ENCODE results near the gene DMD. TPM values are rescaled to one million over a fixed set of nuclear protein-coding genes. Genes with fewer than 3 reads are reported as not detected.

Gene DMD
- total RNA-seq, 5 donors from 2014 or later (not counting 1 experiment from before 2014, with no cell fraction given), result 0.73 to 1.6 (median 0.88) TPM; not detected in 1

- ChIA-PET POLR2A (no interaction called here), CTCF (no interaction called here)
- Histone ChIP-seq H3K4me3 (ENCODE audit: control insufficient read depth in 1 of 2, extremely low read depth in 1 of 2, low read length in 1 of 2) (no peak overlapping the region), H3K4me1 (ENCODE audit: control insufficient read depth in 1 of 2, extremely low read depth in 1 of 2, insufficient read depth in 2 of 2, low read length in 2 of 2) (no peaks in the 10 kb centered on the region), H3K9me3 (no peaks in the 10 kb centered on the region), H3K27me3 (replicated peaks in 1 of 2; ENCODE audit: control insufficient read depth in 2 of 2, extremely low read depth in 1 of 2, insufficient read depth in 2 of 2, low read length in 1 of 2) (no peaks in the 10 kb centered on the region), H3K36me3 (ENCODE audit: control insufficient read depth in 2 of 2, extremely low read depth in 1 of 2, insufficient read depth in 1 of 2, low read length in 1 of 2) (no peaks in the 10 kb centered on the region), H3K27ac (ENCODE audit: low read length) (no peak overlapping the region)
- ATAC-seq (replicated peaks in 1 of 4) (no peak), DNase-seq (no peak)
- no peaks in the 10 kb centered on the region for H3K4me1 Mint-ChIP-seq
- no peaks in the 10 kb centered on the region for H3K27me3 Mint-ChIP-seq
- peaks cover 0 to 7% (median 2%) of the 10 kb centered on the region in 3 donors for H3K9me3 Mint-ChIP-seq
- no peak overlapping the region for H3K27ac Mint-ChIP-seq
- WGBS (ENCODE audit: insufficient coverage), result no CpG with 5 or more reads among the region's 3 CpGs
- no peak overlapping the region for H3K4me3 Mint-ChIP-seq
- no peaks in the 10 kb centered on the region for H3K36me3 Mint-ChIP-seq
Observed at GRCh38 chrX:31545191-31545590, 1666.2 kb downstream of the DMD start.

GRCh38 chrX:31543634-31544033, 1667.7 kb downstream of the DMD start:
- Histone ChIP-seq H3K27ac (ENCODE audit: low read length) (no peak overlapping the region), H3K36me3 (ENCODE audit: control insufficient read depth in 2 of 2, extremely low read depth in 1 of 2, insufficient read depth in 1 of 2, low read length in 1 of 2) (no peaks in the 10 kb centered on the region), H3K4me1 (ENCODE audit: control insufficient read depth in 1 of 2, extremely low read depth in 1 of 2, insufficient read depth in 2 of 2, low read length in 2 of 2) (no peaks in the 10 kb centered on the region), H3K4me3 (ENCODE audit: control insufficient read depth in 1 of 2, extremely low read depth in 1 of 2, low read length in 1 of 2) (no peak overlapping the region), H3K27me3 (replicated peaks in 1 of 2; ENCODE audit: control insufficient read depth in 2 of 2, extremely low read depth in 1 of 2, insufficient read depth in 2 of 2, low read length in 1 of 2) (no peaks in the 10 kb centered on the region), H3K9me3 (no peaks in the 10 kb centered on the region)
- no peaks in the 10 kb centered on the region for H3K4me1 Mint-ChIP-seq
- H3K9me3 Mint-ChIP-seq, result peaks cover 0 to 7% (median 2%) of the 10 kb centered on the region in 3 donors
- no CpG with 5 or more reads among the region's 3 CpGs for whole genome bisulfite sequencing (ENCODE audit: insufficient coverage)
- no peak overlapping the region for H3K27ac Mint-ChIP-seq
- H3K36me3 Mint-ChIP-seq, result no peaks in the 10 kb centered on the region
- ATAC-seq (replicated peaks in 1 of 4), result no peak
- no peaks in the 10 kb centered on the region for H3K27me3 Mint-ChIP-seq
- POLR2A ChIA-PET, result interaction anchor here in 1 of 2 donors (1.1 kb wide), 1 partner anchor 14 kb away, joined by 3 read pairs; no protein-coding TSS in a partner anchor
- no peak overlapping the region for H3K4me3 Mint-ChIP-seq
- CTCF ChIA-PET, result no interaction called here
- DNase-seq, result no peak

- no CpG with 5 or more reads among the region's 2 CpGs for WGBS (ENCODE audit: insufficient coverage)
- H3K4me1 Mint-ChIP-seq, result no peaks in the 10 kb centered on the region
- no peaks in the 10 kb centered on the region for H3K36me3 Mint-ChIP-seq
- Histone ChIP-seq H3K4me1 (ENCODE audit: control insufficient read depth in 1 of 2, extremely low read depth in 1 of 2, insufficient read depth in 2 of 2, low read length in 2 of 2) (no peaks in the 10 kb centered on the region), H3K36me3 (ENCODE audit: control insufficient read depth in 2 of 2, extremely low read depth in 1 of 2, insufficient read depth in 1 of 2, low read length in 1 of 2) (no peaks in the 10 kb centered on the region), H3K27me3 (replicated peaks in 1 of 2; ENCODE audit: control insufficient read depth in 2 of 2, extremely low read depth in 1 of 2, insufficient read depth in 2 of 2, low read length in 1 of 2) (no peaks in the 10 kb centered on the region), H3K9me3 (no peaks in the 10 kb centered on the region), H3K4me3 (ENCODE audit: control insufficient read depth in 1 of 2, extremely low read depth in 1 of 2, low read length in 1 of 2) (no peak overlapping the region), H3K27ac (ENCODE audit: low read length) (no peak overlapping the region)
- ATAC-seq (replicated peaks in 1 of 4) (no peak), DNase-seq (no peak)
- H3K27me3 Mint-ChIP-seq, result no peaks in the 10 kb centered on the region
- CTCF ChIA-PET, result no interaction called here
- H3K27ac Mint-ChIP-seq, result no peak overlapping the region
- POLR2A ChIA-PET, result interaction anchor here in 1 of 2 donors (1.1 kb wide), 1 partner anchor 15 kb away, joined by 3 read pairs; no protein-coding TSS in a partner anchor
- H3K9me3 Mint-ChIP-seq, result peaks cover 0 to 9% (median 2%) of the 10 kb centered on the region in 3 donors
- H3K4me3 Mint-ChIP-seq, result no peak overlapping the region
Observed at GRCh38 chrX:31542566-31542965, 1668.8 kb downstream of the DMD start.

- no CpG with 5 or more reads among the region's 2 CpGs for WGBS (ENCODE audit: insufficient coverage)
- no peaks in the 10 kb centered on the region for H3K9me3 ChIP-seq
- H3K36me3 ChIP-seq (ENCODE audit: control insufficient read depth in 2 of 2, extremely low read depth in 1 of 2, insufficient read depth in 1 of 2, low read length in 1 of 2), result no peaks in the 10 kb centered on the region
- no peaks in the 10 kb centered on the region for H3K27me3 Mint-ChIP-seq
- H3K27me3 ChIP-seq (replicated peaks in 1 of 2; ENCODE audit: control insufficient read depth in 2 of 2, extremely low read depth in 1 of 2, insufficient read depth in 2 of 2, low read length in 1 of 2), result no peaks in the 10 kb centered on the region
- H3K9me3 Mint-ChIP-seq, result peaks cover 0 to 11% (median 2%) of the 10 kb centered on the region in 3 donors
- no peak overlapping the region for H3K27ac ChIP-seq (ENCODE audit: low read length)
- no peaks in the 10 kb centered on the region for H3K4me1 ChIP-seq (ENCODE audit: control insufficient read depth in 1 of 2, extremely low read depth in 1 of 2, insufficient read depth in 2 of 2, low read length in 2 of 2)
- CTCF ChIA-PET, result no interaction called here
- no peak overlapping the region for H3K4me3 Mint-ChIP-seq
- POLR2A ChIA-PET, result no interaction called here
- no peaks in the 10 kb centered on the region for H3K36me3 Mint-ChIP-seq
- ATAC-seq (replicated peaks in 1 of 4) (no peak), DNase-seq (no peak)
- H3K4me1 Mint-ChIP-seq, result no peaks in the 10 kb centered on the region
- no peak overlapping the region for H3K4me3 ChIP-seq (ENCODE audit: control insufficient read depth in 1 of 2, extremely low read depth in 1 of 2, low read length in 1 of 2)
- H3K27ac Mint-ChIP-seq, result no peak overlapping the region
Observed at GRCh38 chrX:31540313-31540712, 1671.0 kb downstream of the DMD start.

- ATAC-seq (replicated peaks in 1 of 4) (no peak), DNase-seq (no peak)
- POLR2A ChIA-PET, result no interaction called here
- no peaks in the 10 kb centered on the region for H3K36me3 ChIP-seq (ENCODE audit: control insufficient read depth in 2 of 2, extremely low read depth in 1 of 2, insufficient read depth in 1 of 2, low read length in 1 of 2)
- H3K36me3 Mint-ChIP-seq, result no peaks in the 10 kb centered on the region
- H3K4me1 ChIP-seq (ENCODE audit: control insufficient read depth in 1 of 2, extremely low read depth in 1 of 2, insufficient read depth in 2 of 2, low read length in 2 of 2), result no peaks in the 10 kb centered on the region
- CTCF ChIA-PET, result no interaction called here
- no peak overlapping the region for H3K27ac ChIP-seq (ENCODE audit: low read length)
- no CpG with 5 or more reads among the region's 7 CpGs for WGBS (ENCODE audit: insufficient coverage)
- no peaks in the 10 kb centered on the region for H3K27me3 ChIP-seq (replicated peaks in 1 of 2; ENCODE audit: control insufficient read depth in 2 of 2, extremely low read depth in 1 of 2, insufficient read depth in 2 of 2, low read length in 1 of 2)
- H3K9me3 Mint-ChIP-seq, result no peaks in the 10 kb centered on the region
- no peaks in the 10 kb centered on the region for H3K9me3 ChIP-seq
- no peak overlapping the region for H3K4me3 Mint-ChIP-seq
- peaks cover 0 to 3% of the 10 kb centered on the region in 2 donors for H3K27me3 Mint-ChIP-seq
- no peak overlapping the region for H3K4me3 ChIP-seq (ENCODE audit: control insufficient read depth in 1 of 2, extremely low read depth in 1 of 2, low read length in 1 of 2)
- no peak overlapping the region for H3K27ac Mint-ChIP-seq
- no peaks in the 10 kb centered on the region for H3K4me1 Mint-ChIP-seq
Observed at GRCh38 chrX:31527455-31528126, 1683.8 kb downstream of the DMD start.

GRCh38 chrX:31523884-31524536, 1687.3 kb downstream of the DMD start:
- no peaks in the 10 kb centered on the region for H3K36me3 Mint-ChIP-seq
- H3K4me1 Mint-ChIP-seq, result no peaks in the 10 kb centered on the region
- ATAC-seq (replicated peaks in 1 of 4) (no peak), DNase-seq (no peak)
- Histone ChIP-seq H3K4me3 (ENCODE audit: control insufficient read depth in 1 of 2, extremely low read depth in 1 of 2, low read length in 1 of 2) (no peak overlapping the region), H3K27me3 (replicated peaks in 1 of 2; ENCODE audit: control insufficient read depth in 2 of 2, extremely low read depth in 1 of 2, insufficient read depth in 2 of 2, low read length in 1 of 2) (no peaks in the 10 kb centered on the region), H3K27ac (ENCODE audit: low read length) (no peak overlapping the region), H3K4me1 (ENCODE audit: control insufficient read depth in 1 of 2, extremely low read depth in 1 of 2, insufficient read depth in 2 of 2, low read length in 2 of 2) (no peaks in the 10 kb centered on the region), H3K9me3 (no peaks in the 10 kb centered on the region), H3K36me3 (ENCODE audit: control insufficient read depth in 2 of 2, extremely low read depth in 1 of 2, insufficient read depth in 1 of 2, low read length in 1 of 2) (no peaks in the 10 kb centered on the region)
- WGBS (ENCODE audit: insufficient coverage), result no CpG with 5 or more reads among the region's 7 CpGs
- no peak overlapping the region for H3K4me3 Mint-ChIP-seq
- CTCF ChIA-PET, result no interaction called here
- H3K27me3 Mint-ChIP-seq, result no peaks in the 10 kb centered on the region
- POLR2A ChIA-PET, result no interaction called here
- no peaks in the 10 kb centered on the region for H3K9me3 Mint-ChIP-seq
- no peak overlapping the region for H3K27ac Mint-ChIP-seq
